ENCODE results near the gene MTA2. TPM values are rescaled to one million over a fixed set of nuclear protein-coding genes. Genes with fewer than 3 reads are reported as not detected.

The MTA2 gene
- total RNA-seq, 3 donors from 2014 or later, result 61.3 to 92.8 (median 85.5) TPM

- Histone ChIP-seq H3K4me1 (peaks cover 29 to 30% of the 10 kb centered on the region in 2 donors), H3K27me3 (no peaks in the 10 kb centered on the region), H3K9me3 (no peaks in the 10 kb centered on the region), H3K36me3 (no peaks in the 10 kb centered on the region), H3K4me3 (no peak overlapping the region), H3K27ac (peak overlapping the region; percentile 93 to 96)
- TF ChIP-seq POLR2A (IDR thresholded peaks at IDR 0.05), result no peak
- TF ChIP-seq, protein P1, sequence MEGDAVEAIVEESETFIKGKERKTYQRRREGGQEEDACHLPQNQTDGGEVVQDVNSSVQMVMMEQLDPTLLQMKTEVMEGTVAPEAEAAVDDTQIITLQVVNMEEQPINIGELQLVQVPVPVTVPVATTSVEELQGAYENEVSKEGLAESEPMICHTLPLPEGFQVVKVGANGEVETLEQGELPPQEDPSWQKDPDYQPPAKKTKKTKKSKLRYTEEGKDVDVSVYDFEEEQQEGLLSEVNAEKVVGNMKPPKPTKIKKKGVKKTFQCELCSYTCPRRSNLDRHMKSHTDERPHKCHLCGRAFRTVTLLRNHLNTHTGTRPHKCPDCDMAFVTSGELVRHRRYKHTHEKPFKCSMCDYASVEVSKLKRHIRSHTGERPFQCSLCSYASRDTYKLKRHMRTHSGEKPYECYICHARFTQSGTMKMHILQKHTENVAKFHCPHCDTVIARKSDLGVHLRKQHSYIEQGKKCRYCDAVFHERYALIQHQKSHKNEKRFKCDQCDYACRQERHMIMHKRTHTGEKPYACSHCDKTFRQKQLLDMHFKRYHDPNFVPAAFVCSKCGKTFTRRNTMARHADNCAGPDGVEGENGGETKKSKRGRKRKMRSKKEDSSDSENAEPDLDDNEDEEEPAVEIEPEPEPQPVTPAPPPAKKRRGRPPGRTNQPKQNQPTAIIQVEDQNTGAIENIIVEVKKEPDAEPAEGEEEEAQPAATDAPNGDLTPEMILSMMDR (IDR thresholded peaks at IDR 0.05), result no peak
- TF ChIP-seq POLR2AphosphoS5 (IDR thresholded peaks at IDR 0.05), result no peak
- intact Hi-C loops (cut with DNase I; ENCODE audit: low total_unique reads), result no loop called here
- DNase-seq (ENCODE audit: low spot score in 2 of 2), result no peak
These were observed 42.5 kb downstream of the MTA2 start for GRCh38 chr11:62559204-62559603.

GRCh38 chr11:62558669-62559068 is 43.0 kb downstream of the MTA2 start:
- Histone ChIP-seq H3K4me3 (no peak overlapping the region), H3K36me3 (no peaks in the 10 kb centered on the region), H3K9me3 (no peaks in the 10 kb centered on the region), H3K27me3 (no peaks in the 10 kb centered on the region), H3K27ac (peak overlapping the region in 1 of 2 donors; percentile 96), H3K4me1 (peaks cover 35% of the 10 kb centered on the region in 2 donors)
- TF ChIP-seq POLR2A (IDR thresholded peaks at IDR 0.05), result no peak
- no peak for TF ChIP-seq POLR2AphosphoS5 (IDR thresholded peaks at IDR 0.05)
- TF ChIP-seq, protein P1 (IDR thresholded peaks at IDR 0.05), result no peak
- no peak for DNase-seq (ENCODE audit: low spot score in 2 of 2)
- intact Hi-C loops (cut with DNase I; ENCODE audit: low total_unique reads), result no loop called here

GRCh38 chr11:62556875-62557631 is 44.6 kb downstream of the MTA2 start:
- TF ChIP-seq POLR2AphosphoS5 (IDR thresholded peaks at IDR 0.05) (no peak), POLR2A (IDR thresholded peaks at IDR 0.05) (no peak)
- TF ChIP-seq, protein P1 (IDR thresholded peaks at IDR 0.05), result no peak
- no peaks in the 10 kb centered on the region for H3K27me3 ChIP-seq
- no peak for DNase-seq (ENCODE audit: low spot score in 2 of 2)
- H3K27ac ChIP-seq, result peak overlapping the region; percentile 96 to 98
- intact Hi-C loops (cut with DNase I; ENCODE audit: low total_unique reads), result no loop called here
- H3K36me3 ChIP-seq, result no peaks in the 10 kb centered on the region
- no peaks in the 10 kb centered on the region for H3K9me3 ChIP-seq
- peak overlapping the region; percentile 10 to 55 (median 23) for H3K4me3 ChIP-seq
- H3K4me1 ChIP-seq, result peaks cover 43% of the 10 kb centered on the region in 2 donors

- intact Hi-C loops (cut with DNase I; ENCODE audit: low total_unique reads), result no loop called here
- peak overlapping the region; percentile 10 to 55 (median 23) for H3K4me3 ChIP-seq
- H3K27ac ChIP-seq, result peak overlapping the region; percentile 96 to 98
- no peaks in the 10 kb centered on the region for H3K36me3 ChIP-seq
- H3K4me1 ChIP-seq, result peaks cover 43 to 51% of the 10 kb centered on the region in 2 donors
- no peaks in the 10 kb centered on the region for H3K9me3 ChIP-seq
- no peaks in the 10 kb centered on the region for H3K27me3 ChIP-seq
- peak; percentile 91 to 93 for DNase-seq (ENCODE audit: low spot score in 2 of 2)
- TF ChIP-seq POLR2A (IDR thresholded peaks at IDR 0.05) (no peak), POLR2AphosphoS5 (IDR thresholded peaks at IDR 0.05) (peak; percentile 50 to 65 (median 60))
- TF ChIP-seq, protein P1 (IDR thresholded peaks at IDR 0.05), result peak in 1 of 3 donors; percentile 12
These were observed 45.4 kb downstream of the MTA2 start for GRCh38 chr11:62556108-62556874.
